HepG2 (cell line): ENCODE data around the gene CPPED1. TPM values are rescaled to one million over a fixed set of nuclear protein-coding genes. Genes with fewer than 3 reads are reported as not detected.

Experiments
- DNMT3B ChIP-seq: conservative IDR thresholded peaks from 2 replicates; pipeline ENCODE4 v1.6.1; 2016; ENCODE audit warnings: missing biosample characterization, control low read depth
- ERF ChIP-seq: IDR thresholded peaks from 2 replicates; pipeline ENCODE4 v1.6.1; 2018; ENCODE audit warnings: missing biosample characterization, missing genetic modification reagents
- MYNN ChIP-seq: sonication (generic); formaldehyde crosslinking; IDR thresholded peaks from 2 replicates; pipeline ENCODE4 v1.4.0; 2020; ENCODE audit warnings: mild to moderate bottlenecking, low read depth, missing genetic modification reagents
- NCOA5 ChIP-seq: sonication (generic); formaldehyde crosslinking; IDR thresholded peaks from 2 replicates; pipeline ENCODE4 v1.4.0; 2020; ENCODE audit warnings: missing genetic modification reagents
- PCBP2 ChIP-seq: fragments of 200-400 bp; formaldehyde crosslinking; optimal IDR thresholded peaks from 2 replicates; pipeline ENCODE3; 2018; ENCODE audit warnings: low read length, low read depth; ENCODE audit not compliant: poor library complexity, severe bottlenecking
- POGZ ChIP-seq: sonication (generic); formaldehyde crosslinking; IDR thresholded peaks from 2 replicates; pipeline ENCODE4 v1.4.0; 2020; ENCODE audit warnings: mild to moderate bottlenecking, missing genetic modification reagents
- RARG ChIP-seq: sonication (generic); formaldehyde crosslinking; IDR thresholded peaks from 2 replicates; pipeline ENCODE4 v1.4.0; 2020; ENCODE audit warnings: low read depth, mild to moderate bottlenecking, missing genetic modification reagents
- SMAD3 ChIP-seq: sonication (generic); formaldehyde crosslinking; IDR thresholded peaks from 2 replicates; pipeline ENCODE4 v1.4.0; 2020; ENCODE audit warnings: missing genetic modification reagents
- SOX5 ChIP-seq: IDR thresholded peaks from 2 replicates; pipeline ENCODE4 v1.6.1; 2016; ENCODE audit warnings: borderline replicate concordance
- SRSF4 ChIP-seq: fragments of 200-400 bp; formaldehyde crosslinking; IDR thresholded peaks from one replicate; pipeline ENCODE4 v1.6.1; 2018; ENCODE audit warnings: mild to moderate bottlenecking, low read depth, low read length, moderate library complexity; ENCODE audit not compliant: poor library complexity, severe bottlenecking
- SRY ChIP-seq: sonication (generic); formaldehyde crosslinking; IDR thresholded peaks from 2 replicates; pipeline ENCODE4 v1.8.0; 2022; ENCODE audit warnings: mild to moderate bottlenecking, missing genetic modification reagents
- TARDBP ChIP-seq: sonication (generic); formaldehyde crosslinking; IDR thresholded peaks from 2 replicates; pipeline ENCODE4 v1.8.0; 2022; ENCODE audit warnings: mild to moderate bottlenecking, missing genetic modification reagents
- TBP ChIP-seq: sonication (generic); formaldehyde crosslinking; IDR thresholded peaks from 2 replicates; pipeline ENCODE4 v1.5.0; 2020; ENCODE audit warnings: missing genetic modification reagents
- ZMYM4 ChIP-seq: sonication (generic); formaldehyde crosslinking; IDR thresholded peaks from 2 replicates; pipeline ENCODE4 v1.8.1; 2023; ENCODE audit warnings: mild to moderate bottlenecking, missing genetic modification reagents
- ZNF235 ChIP-seq: sonication (generic); formaldehyde crosslinking; IDR thresholded peaks from 2 replicates; pipeline ENCODE4 v1.8.1; 2023; ENCODE audit warnings: mild to moderate bottlenecking, missing genetic modification reagents, borderline replicate concordance
- ZNF501 ChIP-seq: sonication (generic); formaldehyde crosslinking; IDR thresholded peaks from 2 replicates; pipeline ENCODE4 v1.5.1; 2020; ENCODE audit warnings: mild to moderate bottlenecking, moderate library complexity, missing genetic modification reagents
- ZNF552 ChIP-seq: sonication (generic); formaldehyde crosslinking; IDR thresholded peaks from 2 replicates; pipeline ENCODE4 v1.9.0; 2022; ENCODE audit warnings: missing genetic modification reagents, mild to moderate bottlenecking, borderline replicate concordance
- polyA plus RNA-seq, 8 experiments: library from polyadenylated mRNA; depleted of rRNA in 3 of 8; stranded (reverse) in 7 of 8; unstranded in 1 of 8; fragments of >200 nt; fragmentation: Illumina TruSeq in 4 of 8; extraction: Trizol in 4 of 8; gene quantifications; 2 replicates each; pipeline versions ENCODE4 v1.2.1 to v1.2.3, GENCODE V29; 2011 to 2016; ENCODE audit warnings: low read depth in 4 of 8, missing spikeins in 1 of 8, mixed read lengths in 1 of 8; ENCODE audit not compliant: insufficient read depth in 1 of 8
- total RNA-seq, 5 experiments: library from RNA; depleted of rRNA; stranded (reverse); fragments of >200 nt; fragmentation: Illumina TruSeq; extraction: Trizol; gene quantifications; 2 replicates each; pipeline ENCODE4 v1.2.3, GENCODE V29; 2016; ENCODE audit warnings: low read depth in 1 of 5
- TF ChIP-seq, protein P1 (sequence below): sonication (generic); formaldehyde crosslinking; conservative IDR thresholded peaks from 2 replicates; pipeline ENCODE4 v1.4.0; 2020; ENCODE audit warnings: missing genetic modification reagents
- TF ChIP-seq, protein P2 (sequence below): sonication (generic); formaldehyde crosslinking; IDR thresholded peaks from 2 replicates; pipeline ENCODE4 v1.4.0; 2020; ENCODE audit warnings: mild to moderate bottlenecking, missing genetic modification reagents
- TF ChIP-seq, protein P3 (sequence below): sonication (generic); formaldehyde crosslinking; IDR thresholded peaks from 2 replicates; pipeline ENCODE4 v1.4.0; 2020; ENCODE audit warnings: mild to moderate bottlenecking, missing genetic modification reagents

Gene CPPED1
- total and polyA plus RNA-seq, 2 of the 13 experiments (the other 11 are each of a cell fraction or from before 2014, with no cell fraction given) = 66.6 to 71.3 TPM

DNA sequence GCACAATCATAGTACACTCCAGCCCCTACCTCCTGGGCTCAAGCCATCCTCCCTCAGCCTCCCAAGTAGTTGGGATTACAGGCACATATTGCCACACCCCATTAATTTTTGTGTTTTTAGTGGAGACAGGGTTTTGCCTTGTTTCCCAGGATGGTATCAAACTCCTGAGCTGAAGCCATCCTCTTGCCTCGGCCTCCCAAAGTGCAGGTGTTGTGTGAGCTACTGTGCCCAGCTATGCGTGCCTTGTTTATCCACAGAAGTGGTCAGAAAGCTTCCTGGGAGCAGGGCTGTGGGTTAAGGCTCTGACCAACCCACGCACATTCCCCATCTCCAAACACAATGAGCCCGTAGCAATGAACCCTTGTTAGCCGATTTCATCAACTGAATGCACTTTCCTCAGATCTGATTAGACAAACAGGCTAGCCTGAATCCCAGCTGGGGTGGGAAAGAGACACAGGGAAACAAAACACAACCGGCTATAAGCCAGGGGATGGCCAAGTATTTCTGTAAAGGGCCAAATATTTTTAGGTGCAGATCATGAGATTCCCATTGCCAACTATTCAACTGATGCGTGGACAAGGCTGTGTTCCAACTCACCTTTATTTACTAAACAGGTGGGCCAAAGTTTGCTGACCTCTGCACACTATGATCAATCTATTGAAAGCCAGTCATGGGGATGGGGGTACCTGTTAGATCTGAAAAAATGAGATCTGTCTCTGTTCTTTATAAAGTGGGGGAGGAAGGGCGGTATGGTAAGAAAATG lies 193.6 kb downstream of the CPPED1 start (continued):
- no peak for TF ChIP-seq ZNF235 (CRISPR knock-in tag)
- no peak for TF ChIP-seq ZMYM4 (CRISPR knock-in tag)
- TF ChIP-seq, protein P1, sequence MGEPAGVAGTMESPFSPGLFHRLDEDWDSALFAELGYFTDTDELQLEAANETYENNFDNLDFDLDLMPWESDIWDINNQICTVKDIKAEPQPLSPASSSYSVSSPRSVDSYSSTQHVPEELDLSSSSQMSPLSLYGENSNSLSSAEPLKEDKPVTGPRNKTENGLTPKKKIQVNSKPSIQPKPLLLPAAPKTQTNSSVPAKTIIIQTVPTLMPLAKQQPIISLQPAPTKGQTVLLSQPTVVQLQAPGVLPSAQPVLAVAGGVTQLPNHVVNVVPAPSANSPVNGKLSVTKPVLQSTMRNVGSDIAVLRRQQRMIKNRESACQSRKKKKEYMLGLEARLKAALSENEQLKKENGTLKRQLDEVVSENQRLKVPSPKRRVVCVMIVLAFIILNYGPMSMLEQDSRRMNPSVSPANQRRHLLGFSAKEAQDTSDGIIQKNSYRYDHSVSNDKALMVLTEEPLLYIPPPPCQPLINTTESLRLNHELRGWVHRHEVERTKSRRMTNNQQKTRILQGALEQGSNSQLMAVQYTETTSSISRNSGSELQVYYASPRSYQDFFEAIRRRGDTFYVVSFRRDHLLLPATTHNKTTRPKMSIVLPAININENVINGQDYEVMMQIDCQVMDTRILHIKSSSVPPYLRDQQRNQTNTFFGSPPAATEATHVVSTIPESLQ = no peak
- TF ChIP-seq SMAD3 (CRISPR knock-in tag) = no peak
- TF ChIP-seq SRY (CRISPR knock-in tag) = no peak
- TF ChIP-seq SOX5 (CRISPR knock-in tag) = peak; percentile 29; the same call in 1 of the 2 replicates
- TF ChIP-seq SRSF4 = no peak
- no peak for TF ChIP-seq NCOA5 (CRISPR knock-in tag)
- 0 out of 2 replicates have a peak, but pooled peaks have one; percentile 33 for TF ChIP-seq ZNF552
- no peak for TF ChIP-seq PCBP2
- TF ChIP-seq TARDBP (CRISPR knock-in tag) = peak; percentile 21; the same call in 1 of the 2 replicates
- peak; percentile 76 for TF ChIP-seq POGZ (CRISPR knock-in tag)
- TF ChIP-seq ZNF501 (CRISPR knock-in tag) = peak; percentile 23; the same call in 1 of the 2 replicates
- TF ChIP-seq DNMT3B (CRISPR knock-in tag) = no peak
- TF ChIP-seq, protein P2, sequence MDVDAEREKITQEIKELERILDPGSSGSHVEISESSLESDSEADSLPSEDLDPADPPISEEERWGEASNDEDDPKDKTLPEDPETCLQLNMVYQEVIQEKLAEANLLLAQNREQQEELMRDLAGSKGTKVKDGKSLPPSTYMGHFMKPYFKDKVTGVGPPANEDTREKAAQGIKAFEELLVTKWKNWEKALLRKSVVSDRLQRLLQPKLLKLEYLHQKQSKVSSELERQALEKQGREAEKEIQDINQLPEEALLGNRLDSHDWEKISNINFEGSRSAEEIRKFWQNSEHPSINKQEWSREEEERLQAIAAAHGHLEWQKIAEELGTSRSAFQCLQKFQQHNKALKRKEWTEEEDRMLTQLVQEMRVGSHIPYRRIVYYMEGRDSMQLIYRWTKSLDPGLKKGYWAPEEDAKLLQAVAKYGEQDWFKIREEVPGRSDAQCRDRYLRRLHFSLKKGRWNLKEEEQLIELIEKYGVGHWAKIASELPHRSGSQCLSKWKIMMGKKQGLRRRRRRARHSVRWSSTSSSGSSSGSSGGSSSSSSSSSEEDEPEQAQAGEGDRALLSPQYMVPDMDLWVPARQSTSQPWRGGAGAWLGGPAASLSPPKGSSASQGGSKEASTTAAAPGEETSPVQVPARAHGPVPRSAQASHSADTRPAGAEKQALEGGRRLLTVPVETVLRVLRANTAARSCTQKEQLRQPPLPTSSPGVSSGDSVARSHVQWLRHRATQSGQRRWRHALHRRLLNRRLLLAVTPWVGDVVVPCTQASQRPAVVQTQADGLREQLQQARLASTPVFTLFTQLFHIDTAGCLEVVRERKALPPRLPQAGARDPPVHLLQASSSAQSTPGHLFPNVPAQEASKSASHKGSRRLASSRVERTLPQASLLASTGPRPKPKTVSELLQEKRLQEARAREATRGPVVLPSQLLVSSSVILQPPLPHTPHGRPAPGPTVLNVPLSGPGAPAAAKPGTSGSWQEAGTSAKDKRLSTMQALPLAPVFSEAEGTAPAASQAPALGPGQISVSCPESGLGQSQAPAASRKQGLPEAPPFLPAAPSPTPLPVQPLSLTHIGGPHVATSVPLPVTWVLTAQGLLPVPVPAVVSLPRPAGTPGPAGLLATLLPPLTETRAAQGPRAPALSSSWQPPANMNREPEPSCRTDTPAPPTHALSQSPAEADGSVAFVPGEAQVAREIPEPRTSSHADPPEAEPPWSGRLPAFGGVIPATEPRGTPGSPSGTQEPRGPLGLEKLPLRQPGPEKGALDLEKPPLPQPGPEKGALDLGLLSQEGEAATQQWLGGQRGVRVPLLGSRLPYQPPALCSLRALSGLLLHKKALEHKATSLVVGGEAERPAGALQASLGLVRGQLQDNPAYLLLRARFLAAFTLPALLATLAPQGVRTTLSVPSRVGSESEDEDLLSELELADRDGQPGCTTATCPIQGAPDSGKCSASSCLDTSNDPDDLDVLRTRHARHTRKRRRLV (CRISPR knock-in tag) = no peak
- peak; percentile 52; the same call in 1 of the 2 replicates for TF ChIP-seq TBP (CRISPR knock-in tag)
- TF ChIP-seq RARG (CRISPR knock-in tag) = no peak
- peak; percentile 18; the same call in 1 of the 2 replicates for TF ChIP-seq ERF (CRISPR knock-in tag)
- TF ChIP-seq, protein P3, sequence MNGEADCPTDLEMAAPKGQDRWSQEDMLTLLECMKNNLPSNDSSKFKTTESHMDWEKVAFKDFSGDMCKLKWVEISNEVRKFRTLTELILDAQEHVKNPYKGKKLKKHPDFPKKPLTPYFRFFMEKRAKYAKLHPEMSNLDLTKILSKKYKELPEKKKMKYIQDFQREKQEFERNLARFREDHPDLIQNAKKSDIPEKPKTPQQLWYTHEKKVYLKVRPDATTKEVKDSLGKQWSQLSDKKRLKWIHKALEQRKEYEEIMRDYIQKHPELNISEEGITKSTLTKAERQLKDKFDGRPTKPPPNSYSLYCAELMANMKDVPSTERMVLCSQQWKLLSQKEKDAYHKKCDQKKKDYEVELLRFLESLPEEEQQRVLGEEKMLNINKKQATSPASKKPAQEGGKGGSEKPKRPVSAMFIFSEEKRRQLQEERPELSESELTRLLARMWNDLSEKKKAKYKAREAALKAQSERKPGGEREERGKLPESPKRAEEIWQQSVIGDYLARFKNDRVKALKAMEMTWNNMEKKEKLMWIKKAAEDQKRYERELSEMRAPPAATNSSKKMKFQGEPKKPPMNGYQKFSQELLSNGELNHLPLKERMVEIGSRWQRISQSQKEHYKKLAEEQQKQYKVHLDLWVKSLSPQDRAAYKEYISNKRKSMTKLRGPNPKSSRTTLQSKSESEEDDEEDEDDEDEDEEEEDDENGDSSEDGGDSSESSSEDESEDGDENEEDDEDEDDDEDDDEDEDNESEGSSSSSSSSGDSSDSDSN (CRISPR knock-in tag) = 0 out of 2 replicates have a peak, but pooled peaks have one; percentile 22
- TF ChIP-seq MYNN = 0 out of 2 replicates have a peak, but pooled peaks have one; percentile 70
